Peyer's patch (tissue), 4 donors: Measurements from ENCODE around the gene FRMD4A.

ENCODE experiments used
- POLR2A ChIP-seq, 2 donors: fragments of 450-650 bp; IDR thresholded peaks; one replicate each; pipeline ENCODE4 v1.5.1; 2017; ENCODE audit warnings: antibody characterized with exemption in 2 of 2, mild to moderate bottlenecking in 2 of 2, moderate library complexity in 2 of 2
- TF ChIP-seq, protein P1 (sequence below), 6 experiments: fragments of 450-650 bp in 4 of 6; fragments of 200-600 bp in 2 of 6; sonication (generic) in 1 of 6; IDR thresholded peaks; one replicate each; pipeline ENCODE4 v1.5.1; 2017 to 2019; ENCODE audit warnings: antibody characterized with exemption in 6 of 6, mild to moderate bottlenecking in 3 of 6, moderate library complexity in 1 of 6

DNA sequence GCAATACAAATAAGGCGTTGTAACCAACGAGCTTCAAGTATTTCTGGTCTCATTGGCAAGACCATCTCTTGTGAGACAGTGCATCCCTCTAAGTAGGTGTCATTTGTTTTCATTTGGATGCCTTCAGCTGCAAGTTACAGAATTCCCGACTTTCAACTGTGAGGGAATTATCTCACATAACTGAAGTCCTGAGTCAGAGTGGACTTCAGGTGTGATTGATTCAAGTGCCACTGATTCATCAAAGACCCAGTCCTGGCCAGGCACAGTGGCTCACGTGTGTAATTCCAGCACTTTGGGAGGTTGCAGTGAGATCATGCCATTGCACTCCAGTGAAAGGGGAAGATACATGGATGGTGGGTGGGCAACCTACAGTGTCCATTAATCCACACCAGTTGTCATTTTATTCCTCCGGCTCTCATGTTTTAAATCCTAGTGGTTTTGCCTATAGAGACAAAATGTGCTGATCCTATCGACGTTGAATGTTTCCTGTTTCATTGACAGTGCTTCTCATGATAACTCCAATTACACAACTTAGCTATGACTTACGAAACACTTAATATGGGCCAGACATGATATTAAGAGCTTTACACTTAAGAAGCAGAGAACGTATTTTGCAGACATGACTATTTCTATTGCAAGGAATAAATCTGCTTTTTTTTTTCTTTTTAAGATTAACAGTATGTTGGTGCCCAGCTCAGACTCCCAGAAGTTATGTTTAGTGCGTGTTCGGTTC, 268.0 kb downstream of the FRMD4A start:
- TF ChIP-seq, protein P1, sequence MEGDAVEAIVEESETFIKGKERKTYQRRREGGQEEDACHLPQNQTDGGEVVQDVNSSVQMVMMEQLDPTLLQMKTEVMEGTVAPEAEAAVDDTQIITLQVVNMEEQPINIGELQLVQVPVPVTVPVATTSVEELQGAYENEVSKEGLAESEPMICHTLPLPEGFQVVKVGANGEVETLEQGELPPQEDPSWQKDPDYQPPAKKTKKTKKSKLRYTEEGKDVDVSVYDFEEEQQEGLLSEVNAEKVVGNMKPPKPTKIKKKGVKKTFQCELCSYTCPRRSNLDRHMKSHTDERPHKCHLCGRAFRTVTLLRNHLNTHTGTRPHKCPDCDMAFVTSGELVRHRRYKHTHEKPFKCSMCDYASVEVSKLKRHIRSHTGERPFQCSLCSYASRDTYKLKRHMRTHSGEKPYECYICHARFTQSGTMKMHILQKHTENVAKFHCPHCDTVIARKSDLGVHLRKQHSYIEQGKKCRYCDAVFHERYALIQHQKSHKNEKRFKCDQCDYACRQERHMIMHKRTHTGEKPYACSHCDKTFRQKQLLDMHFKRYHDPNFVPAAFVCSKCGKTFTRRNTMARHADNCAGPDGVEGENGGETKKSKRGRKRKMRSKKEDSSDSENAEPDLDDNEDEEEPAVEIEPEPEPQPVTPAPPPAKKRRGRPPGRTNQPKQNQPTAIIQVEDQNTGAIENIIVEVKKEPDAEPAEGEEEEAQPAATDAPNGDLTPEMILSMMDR (IDR thresholded peaks at IDR 0.05) = no peak
- TF ChIP-seq POLR2A (IDR thresholded peaks at IDR 0.05) = no peak
